ENCODE data around the gene FOXP1.
"Not testable (repeated sequence)": the region's sequence is repeated elsewhere in the genome, so short reads cannot be mapped to it uniquely, and the experiment has no call there.

Gene FOXP1

GRCh38 chr3:71327936-71328335 lies 255.6 kb downstream of the FOXP1 start:
- no peak for DNase-seq (ENCODE audit: low read depth)
- TF ChIP-seq CTCF (conservative IDR thresholded peaks at IDR 0.05; ENCODE audit: control insufficient read depth, insufficient read depth, low read depth, low read length), result no peak
- no peak overlapping the region for H3K4me3 ChIP-seq (ENCODE audit: control insufficient read depth, low read depth, low read length)

GRCh38 chr3:71325715-71326114 lies 257.8 kb downstream of the FOXP1 start:
- TF ChIP-seq CTCF (conservative IDR thresholded peaks at IDR 0.05; ENCODE audit: control insufficient read depth, insufficient read depth, low read depth, low read length), result no peak
- no peak for DNase-seq (ENCODE audit: low read depth)
- no peak overlapping the region for H3K4me3 ChIP-seq (ENCODE audit: control insufficient read depth, low read depth, low read length)

GRCh38 chr3:71324224-71324623 lies 259.3 kb downstream of the FOXP1 start:
- not testable (repeated sequence) for H3K4me3 ChIP-seq (ENCODE audit: control insufficient read depth, low read depth, low read length); DNase-seq (ENCODE audit: low read depth)

GRCh38 chr3:71323558-71323957 lies 260.0 kb downstream of the FOXP1 start:
- DNase-seq (ENCODE audit: low read depth), result no peak
- no peak overlapping the region for H3K4me3 ChIP-seq (ENCODE audit: control insufficient read depth, low read depth, low read length)
- TF ChIP-seq CTCF (conservative IDR thresholded peaks at IDR 0.05; ENCODE audit: control insufficient read depth, insufficient read depth, low read depth, low read length), result no peak

- DNase-seq (ENCODE audit: low read depth), result no peak
- TF ChIP-seq CTCF (conservative IDR thresholded peaks at IDR 0.05; ENCODE audit: control insufficient read depth, insufficient read depth, low read depth, low read length), result no peak
- no peak overlapping the region for H3K4me3 ChIP-seq (ENCODE audit: control insufficient read depth, low read depth, low read length)
Measured at GRCh38 chr3:71322154-71322553, 261.4 kb downstream of the FOXP1 start.

DNA sequence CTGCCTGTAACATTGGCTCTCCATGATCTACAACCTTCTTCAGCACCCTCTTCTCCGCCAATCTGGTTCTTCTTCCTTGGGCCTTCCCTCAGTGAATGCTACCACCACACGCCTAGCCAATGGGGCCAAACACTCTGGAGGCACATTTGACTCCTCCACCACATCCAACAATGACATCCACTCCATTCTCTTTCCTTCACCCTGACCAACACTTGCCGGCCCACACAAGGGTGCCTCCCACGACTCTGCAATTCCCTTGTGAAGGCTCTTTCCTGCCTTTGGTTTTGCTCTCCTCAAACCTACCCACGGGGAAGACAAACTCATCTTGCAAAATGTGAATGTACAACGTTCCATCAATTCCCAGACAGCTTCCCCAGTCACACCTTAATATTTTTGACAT lies 263.8 kb downstream of the FOXP1 start:
- no peak for TF ChIP-seq CTCF (conservative IDR thresholded peaks at IDR 0.05; ENCODE audit: control insufficient read depth, insufficient read depth, low read depth, low read length)
- no peak for DNase-seq (ENCODE audit: low read depth)
- H3K4me3 ChIP-seq (ENCODE audit: control insufficient read depth, low read depth, low read length), result no peak overlapping the region

DNA sequence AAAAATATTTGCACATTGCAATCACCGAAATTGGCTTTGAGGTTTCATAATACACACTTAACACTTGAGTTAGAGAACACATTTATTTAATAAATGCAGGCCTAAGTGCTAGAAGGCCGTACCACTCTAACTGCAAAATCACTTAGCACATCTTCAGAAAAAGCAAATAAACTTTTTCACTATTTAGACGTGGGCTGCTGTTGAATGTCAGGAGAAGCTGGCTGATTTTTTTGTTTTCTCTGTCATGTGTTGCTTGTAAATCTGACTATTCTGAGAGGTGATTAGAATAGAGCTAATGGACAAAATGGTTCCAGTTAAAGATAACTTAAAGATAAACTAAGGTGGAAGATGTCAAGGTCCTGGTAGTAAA lies 265.1 kb downstream of the FOXP1 start:
- no peak for TF ChIP-seq CTCF (conservative IDR thresholded peaks at IDR 0.05; ENCODE audit: control insufficient read depth, insufficient read depth, low read depth, low read length)
- no peak for DNase-seq (ENCODE audit: low read depth)
- no peak overlapping the region for H3K4me3 ChIP-seq (ENCODE audit: control insufficient read depth, low read depth, low read length)
